ENCODE measurements around the gene AK2. TPM values are rescaled to one million over a fixed set of nuclear protein-coding genes. Genes with fewer than 3 reads are reported as not detected.

AK2 gene
- total RNA-seq, 1 experiment from 2014 or later = 390 TPM

DNA sequence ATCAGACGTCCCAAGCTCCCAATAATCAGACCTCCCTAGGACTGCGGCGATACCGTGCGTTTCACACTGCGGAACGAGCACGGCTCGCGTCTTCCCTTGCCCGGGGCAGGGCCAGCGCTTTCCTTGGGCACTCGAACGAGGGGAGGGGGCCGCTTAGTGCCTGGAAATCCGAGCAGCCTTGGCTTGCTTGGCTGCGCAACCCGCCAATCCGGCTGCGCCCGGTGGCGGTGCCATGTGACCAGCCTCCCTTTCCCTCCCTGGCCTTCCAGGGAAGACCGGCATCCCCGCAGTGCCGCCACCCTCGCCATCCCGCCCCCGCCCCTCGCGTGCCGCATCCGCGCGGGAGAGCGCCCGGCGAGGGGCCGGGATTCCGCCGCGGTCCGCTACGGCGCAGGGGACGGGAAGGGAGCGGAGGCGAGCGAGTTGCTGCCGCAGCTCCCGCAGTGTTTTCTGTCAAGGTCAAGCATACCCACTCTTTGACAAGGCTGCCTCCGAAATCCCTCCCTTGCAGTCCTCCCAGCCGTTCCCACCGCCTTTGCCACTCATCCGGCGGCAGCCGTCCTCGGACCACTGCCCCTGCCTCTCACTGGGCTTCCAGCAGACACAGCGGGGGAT, 63.8 kb downstream of the AK2 start:
- POLR2A ChIA-PET = interaction anchor here (0.7 to 2.8 kb wide), 9 partner anchors 8 to 58 kb away, joined by 3 to 16 read pairs (median 4); no protein-coding TSS in a partner anchor
- DNase-seq (ENCODE audit: unreplicated experiment) = no peak
- H3K27me3 Mint-ChIP-seq (ENCODE audit: insufficient read depth, unreplicated experiment) = no peaks in the 10 kb centered on the region
- peak overlapping the region; percentile 66 for H3K27ac Mint-ChIP-seq (ENCODE audit: low read depth, unreplicated experiment)
- H3K4me3 Mint-ChIP-seq (ENCODE audit: unreplicated experiment) = peak overlapping the region; percentile 71
- H3K36me3 Mint-ChIP-seq (ENCODE audit: insufficient read depth, unreplicated experiment) = no peaks in the 10 kb centered on the region
- no TSS peak for BruUV-seq (replicated peaks)
- peaks cover 13% of the 10 kb centered on the region for H3K4me1 Mint-ChIP-seq (ENCODE audit: insufficient read depth, unreplicated experiment)
- no peaks in the 10 kb centered on the region for H3K9me3 Mint-ChIP-seq (ENCODE audit: unreplicated experiment)
- no peak for TF ChIP-seq CTCF (IDR thresholded peaks at IDR 0.05; ENCODE audit: unreplicated experiment)
- intact Hi-C loops (cut with micrococcal nuclease) = no loop called here
- CTCF ChIA-PET = interaction anchor here (1.0 to 1.6 kb wide), 5 partner anchors 27 to 114 kb away, joined by 3 to 8 read pairs (median 5); no protein-coding TSS in a partner anchor

GRCh38 chr1:32971576-32971975, 65.1 kb downstream of the AK2 start:
- no peaks in the 10 kb centered on the region for H3K27me3 Mint-ChIP-seq (ENCODE audit: insufficient read depth, unreplicated experiment)
- intact Hi-C loops (cut with micrococcal nuclease) = no loop called here
- TF ChIP-seq CTCF (IDR thresholded peaks at IDR 0.05; ENCODE audit: unreplicated experiment) = no peak
- peaks cover 13% of the 10 kb centered on the region for H3K4me1 Mint-ChIP-seq (ENCODE audit: insufficient read depth, unreplicated experiment)
- DNase-seq (ENCODE audit: unreplicated experiment) = no peak
- H3K36me3 Mint-ChIP-seq (ENCODE audit: insufficient read depth, unreplicated experiment) = no peaks in the 10 kb centered on the region
- BruUV-seq (replicated peaks) = no TSS peak
- H3K4me3 Mint-ChIP-seq (ENCODE audit: unreplicated experiment) = no peak overlapping the region
- ChIA-PET POLR2A (interaction anchor here (0.6 to 2.8 kb wide), 8 partner anchors 9 to 359 kb away, joined by 3 to 16 read pairs (median 4); no protein-coding TSS in a partner anchor), CTCF (interaction anchor here (1.0 to 1.5 kb wide), 3 partner anchors 29 to 39 kb away, joined by 3 to 8 read pairs (median 5); no protein-coding TSS in a partner anchor)
- H3K27ac Mint-ChIP-seq (ENCODE audit: low read depth, unreplicated experiment) = no peak overlapping the region
- no peaks in the 10 kb centered on the region for H3K9me3 Mint-ChIP-seq (ENCODE audit: unreplicated experiment)

GRCh38 chr1:32971156-32971555, 65.5 kb downstream of the AK2 start:
- POLR2A ChIA-PET = interaction anchor here (0.6 to 13.8 kb wide), 4 partner anchors 10 to 359 kb away, joined by 3 to 255 read pairs (median 10); no protein-coding TSS in a partner anchor
- intact Hi-C loops (cut with micrococcal nuclease) = no loop called here
- BruUV-seq (replicated peaks) = no TSS peak
- Mint-ChIP-seq H3K4me1 (ENCODE audit: insufficient read depth, unreplicated experiment) (peaks cover 13% of the 10 kb centered on the region), H3K4me3 (ENCODE audit: unreplicated experiment) (no peak overlapping the region), H3K9me3 (ENCODE audit: unreplicated experiment) (no peaks in the 10 kb centered on the region), H3K36me3 (ENCODE audit: insufficient read depth, unreplicated experiment) (no peaks in the 10 kb centered on the region), H3K27ac (ENCODE audit: low read depth, unreplicated experiment) (no peak overlapping the region), H3K27me3 (ENCODE audit: insufficient read depth, unreplicated experiment) (no peaks in the 10 kb centered on the region)
- no peak for TF ChIP-seq CTCF (IDR thresholded peaks at IDR 0.05; ENCODE audit: unreplicated experiment)
- CTCF ChIA-PET = interaction anchor here (1.5 to 1.9 kb wide), 2 partner anchors 35 to 36 kb away, joined by 8 to 12 read pairs; no protein-coding TSS in a partner anchor
- no peak for DNase-seq (ENCODE audit: unreplicated experiment)

- Mint-ChIP-seq H3K4me1 (ENCODE audit: insufficient read depth, unreplicated experiment) (peaks cover 13% of the 10 kb centered on the region), H3K4me3 (ENCODE audit: unreplicated experiment) (no peak overlapping the region), H3K27ac (ENCODE audit: low read depth, unreplicated experiment) (no peak overlapping the region), H3K27me3 (ENCODE audit: insufficient read depth, unreplicated experiment) (no peaks in the 10 kb centered on the region), H3K36me3 (ENCODE audit: insufficient read depth, unreplicated experiment) (no peaks in the 10 kb centered on the region), H3K9me3 (ENCODE audit: unreplicated experiment) (no peaks in the 10 kb centered on the region)
- DNase-seq (ENCODE audit: unreplicated experiment) = peak; percentile 49
- intact Hi-C loops (cut with micrococcal nuclease) = no loop called here
- POLR2A ChIA-PET = interaction anchor here (0.7 to 13.8 kb wide), 7 partner anchors 11 to 325 kb away, joined by 3 to 255 read pairs (median 5); no protein-coding TSS in a partner anchor
- CTCF ChIA-PET = interaction anchor here (0.6 to 1.9 kb wide), 5 partner anchors 11 to 74 kb away, joined by 3 to 14 read pairs (median 3); no protein-coding TSS in a partner anchor
- TF ChIP-seq CTCF (IDR thresholded peaks at IDR 0.05; ENCODE audit: unreplicated experiment) = no peak
- BruUV-seq (replicated peaks) = no TSS peak
These were observed 67.1 kb downstream of the AK2 start for GRCh38 chr1:32969566-32969965.
